GM18870 (cell line): ENCODE results near the gene VAC14.

ENCODE experiments used
- ATAC-seq: cut with Tn5 transposase; IDR thresholded peaks from one replicate; pipeline ENCODE4 v1.9.1; 2021; ENCODE audit warnings: moderate library complexity; ENCODE audit not compliant: unreplicated experiment

VAC14 gene

DNA sequence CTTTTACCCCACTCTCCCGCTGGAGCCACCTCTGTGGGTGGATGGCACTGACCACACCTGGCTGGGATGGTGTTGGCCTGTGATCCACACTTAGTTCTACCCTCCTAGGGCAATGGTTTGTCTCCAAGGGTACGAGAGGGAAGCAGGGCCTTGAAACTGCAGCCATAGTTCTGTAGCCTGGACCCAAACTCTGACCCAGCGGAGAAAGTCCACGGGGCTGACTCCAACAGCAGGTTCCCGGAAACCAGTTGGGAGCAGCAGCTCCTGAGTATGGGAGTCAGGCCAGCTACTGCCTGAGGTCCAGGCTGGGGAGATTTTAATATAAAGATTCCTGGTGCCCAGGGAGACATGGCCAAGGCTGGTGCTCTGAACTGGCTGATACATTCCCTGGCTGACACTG, 91.5 kb downstream of the VAC14 start:
- no peak for ATAC-seq

DNA sequence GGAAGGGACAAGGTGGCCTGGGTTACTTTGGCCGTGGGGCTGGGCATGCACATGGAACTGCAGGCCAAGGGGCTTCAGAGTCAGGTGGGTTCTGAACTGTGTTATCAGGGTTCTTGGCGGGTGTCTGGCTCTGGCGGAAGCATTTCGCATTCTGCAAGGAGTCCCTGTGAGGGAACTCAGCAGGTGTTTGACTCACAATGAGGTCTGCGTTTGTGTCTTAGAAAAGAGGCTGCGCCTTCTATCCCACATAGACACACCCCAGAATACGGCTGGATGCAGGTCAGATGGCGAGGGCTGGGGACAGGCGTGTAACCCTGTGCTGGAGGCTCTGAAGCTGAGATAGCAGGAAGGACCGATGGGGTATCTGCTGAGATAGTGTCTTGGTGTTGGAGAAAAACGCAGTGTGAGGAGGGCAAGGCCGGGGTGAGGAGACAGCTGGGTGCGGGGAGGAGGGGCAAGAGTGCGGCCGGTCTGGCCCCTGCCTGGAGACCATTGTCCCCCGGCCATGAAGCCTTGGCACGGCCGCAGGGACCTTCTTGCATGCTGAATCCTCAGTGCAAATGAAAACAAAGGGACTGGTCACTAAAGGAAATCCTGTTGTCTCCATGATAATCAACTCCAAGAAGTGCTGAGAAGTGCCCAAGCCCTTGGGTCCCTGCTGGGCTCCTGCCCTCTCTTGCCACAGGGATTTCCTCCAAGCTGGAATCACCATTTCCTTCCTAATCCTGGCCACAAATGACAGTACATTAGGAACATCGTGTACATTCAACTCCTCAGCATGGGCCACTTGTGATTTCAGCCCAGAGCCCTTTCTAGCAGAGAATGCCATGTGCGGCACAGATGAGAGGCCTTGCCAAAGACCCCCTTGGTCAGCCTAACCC, 92.4 kb downstream of the VAC14 start:
- no peak for ATAC-seq

DNA sequence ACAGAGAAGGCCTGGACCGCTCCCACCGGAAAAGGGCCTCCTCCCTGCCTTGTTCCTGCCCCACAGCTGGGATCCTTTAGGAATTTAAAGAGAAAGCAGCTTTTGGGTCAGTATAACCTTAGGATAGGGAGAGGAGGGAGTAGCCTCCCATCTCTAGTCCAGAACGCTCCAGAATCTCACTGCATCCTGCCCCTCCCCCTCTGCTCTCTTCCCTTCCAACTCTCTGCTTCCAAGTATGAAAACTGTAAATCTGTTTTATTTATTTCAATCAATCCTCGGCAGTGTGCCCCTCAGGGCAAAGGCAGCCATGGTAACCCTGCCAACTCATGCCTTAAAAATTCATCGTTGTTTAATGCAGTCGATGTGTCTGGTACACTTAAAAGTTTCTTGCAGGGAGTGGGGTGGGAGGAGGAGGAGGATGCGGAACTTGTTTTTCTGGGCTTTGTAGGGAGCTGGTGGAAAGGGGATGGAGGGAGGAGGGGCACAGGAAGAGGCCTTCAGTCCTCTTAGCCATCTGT, 94.0 kb downstream of the VAC14 start:
- no peak for ATAC-seq

DNA sequence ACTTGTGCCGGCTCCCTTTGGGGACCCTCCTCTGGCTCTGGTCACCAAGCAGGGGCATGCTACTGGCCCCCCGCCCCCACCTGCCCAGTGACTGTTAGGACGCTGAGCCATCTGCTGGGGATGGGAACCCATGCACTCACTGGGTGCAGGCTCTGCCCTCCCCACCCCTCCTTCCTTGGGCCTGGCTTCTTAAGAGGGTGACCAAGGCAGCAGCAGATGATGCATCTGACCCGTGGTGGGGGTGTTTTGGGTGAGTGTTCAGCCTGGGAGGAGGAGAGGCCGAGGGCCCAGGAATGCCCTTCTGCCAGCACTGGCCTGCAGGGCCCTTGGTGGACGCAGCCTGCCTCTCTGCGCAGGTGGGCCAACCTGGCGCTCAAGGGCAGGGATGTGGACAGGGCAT, 95.9 kb downstream of the VAC14 start:
- ATAC-seq = no peak

DNA sequence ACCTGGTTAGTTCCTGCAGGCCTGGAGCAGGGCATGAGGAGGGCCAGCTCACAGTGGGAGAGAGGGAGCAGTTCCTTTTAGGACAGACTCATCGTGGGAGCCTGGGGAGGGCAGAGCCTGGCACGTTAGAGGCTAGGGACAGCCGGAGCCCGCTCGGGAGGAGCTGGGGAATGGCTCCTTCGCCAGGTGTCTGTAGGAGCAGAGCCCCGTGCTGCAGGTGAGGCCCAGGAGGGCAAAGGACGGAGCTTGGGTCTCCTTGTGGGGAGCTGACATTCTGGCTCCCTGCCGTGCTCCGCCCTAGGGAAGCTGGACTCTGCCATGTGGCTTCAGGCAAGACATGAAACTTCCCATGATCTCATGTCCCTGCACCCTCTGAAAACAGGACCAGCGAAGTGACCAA, 96.4 kb downstream of the VAC14 start:
- ATAC-seq = no peak

DNA sequence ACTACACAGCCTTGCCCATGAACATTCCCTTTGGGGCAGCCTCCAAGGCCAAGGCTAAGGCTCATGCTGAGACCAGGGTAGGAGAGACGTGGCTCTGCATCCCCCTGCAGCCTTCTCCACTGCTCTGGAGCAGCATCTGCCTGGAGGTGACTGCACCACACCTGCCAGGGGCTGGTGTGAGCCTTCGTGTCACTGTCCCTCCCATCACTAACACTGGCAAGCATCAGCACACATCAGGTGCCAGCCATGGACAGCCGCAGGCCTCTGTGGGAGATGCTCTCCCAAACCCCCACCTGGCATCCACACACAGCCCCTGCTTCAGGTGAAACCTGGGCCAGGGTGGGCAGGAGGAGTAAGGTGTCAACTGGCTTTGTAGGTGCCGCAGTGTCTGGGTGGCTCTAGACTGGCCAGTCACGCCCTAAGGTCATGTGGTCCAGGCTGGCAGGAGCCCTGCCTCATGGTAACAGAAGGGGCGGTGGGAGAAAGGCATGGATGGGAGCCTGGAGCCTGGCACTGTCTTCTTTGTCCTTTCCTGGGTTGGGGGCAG, 97.0 kb downstream of the VAC14 start:
- no peak for ATAC-seq

DNA sequence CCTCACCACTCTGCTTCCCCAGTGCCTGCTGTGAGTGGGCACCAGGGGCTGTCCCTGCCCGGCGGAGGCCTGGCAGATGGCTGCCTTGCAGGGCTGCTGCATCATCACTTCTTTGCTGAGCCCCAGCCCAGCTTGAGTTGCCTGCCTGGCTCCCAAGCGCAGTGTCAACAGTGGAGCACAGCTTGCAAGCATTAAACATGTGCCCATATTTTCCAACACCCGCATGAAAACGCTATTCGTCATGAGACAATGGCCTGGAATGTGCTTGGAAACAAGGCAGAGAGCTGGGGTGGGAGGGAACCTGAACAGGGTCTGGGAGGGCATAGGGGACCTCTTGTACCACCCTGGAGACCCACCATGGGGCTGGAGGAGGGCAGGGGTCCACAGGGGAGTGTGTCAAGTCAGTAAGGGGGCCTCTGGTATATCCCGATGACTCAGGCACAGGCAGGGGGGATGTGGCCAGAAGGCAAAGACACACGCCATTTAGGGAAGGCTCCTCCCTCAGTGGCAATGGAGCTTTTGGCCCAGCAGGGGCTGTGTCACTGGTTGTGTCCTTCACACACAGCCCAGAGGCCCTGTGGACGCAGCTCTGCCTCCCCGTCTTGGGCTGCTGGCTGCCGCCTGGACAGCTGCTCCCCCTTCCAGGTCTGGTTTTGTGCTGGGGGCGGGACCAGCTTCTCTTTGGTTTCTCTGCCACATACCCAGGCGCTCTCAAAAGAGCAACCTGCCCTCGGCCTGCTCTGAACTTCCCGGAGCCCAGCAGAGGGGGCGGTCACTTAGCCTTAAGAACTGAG, 97.7 kb downstream of the VAC14 start:
- ATAC-seq = no peak

DNA sequence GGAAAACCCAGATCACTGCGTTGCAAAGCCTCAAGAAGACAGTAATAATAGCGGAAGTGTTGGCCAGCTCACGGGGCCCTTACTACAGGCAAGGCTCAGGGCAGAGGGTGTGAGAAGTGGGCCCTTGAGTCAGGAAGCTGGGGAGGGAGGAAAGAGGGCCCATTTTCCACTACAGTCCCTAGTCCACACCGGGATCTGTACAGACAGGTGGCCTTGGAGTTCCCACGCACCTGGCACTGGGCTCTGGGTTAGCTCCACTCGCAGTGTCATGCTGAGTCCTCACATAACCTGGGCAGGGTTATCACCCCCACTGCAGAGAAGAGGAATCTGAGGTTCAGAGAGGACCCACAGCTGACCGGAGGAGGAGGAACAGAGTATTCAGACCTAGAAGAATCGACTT, 98.3 kb downstream of the VAC14 start:
- no peak for ATAC-seq

DNA sequence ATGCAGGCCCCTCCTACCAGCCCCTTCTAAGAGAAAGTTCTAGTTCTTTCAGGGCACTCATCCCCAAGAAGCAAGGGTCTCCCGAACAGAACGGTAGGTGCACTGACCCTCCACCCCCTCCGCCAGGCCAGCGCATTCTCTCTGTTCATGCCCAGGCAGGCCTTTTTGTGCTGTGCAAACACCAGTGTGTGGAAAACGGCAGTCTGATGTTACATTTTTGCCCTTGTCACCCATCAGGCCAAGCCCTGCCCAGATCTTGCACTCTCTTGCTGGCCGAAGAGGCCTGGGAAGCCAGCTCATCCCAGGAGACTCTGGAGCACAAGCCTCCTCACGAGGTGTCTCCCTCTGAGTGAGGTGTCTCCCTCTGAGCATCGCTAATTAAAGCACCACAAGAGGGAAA, 99.0 kb downstream of the VAC14 start:
- no peak for ATAC-seq

DNA sequence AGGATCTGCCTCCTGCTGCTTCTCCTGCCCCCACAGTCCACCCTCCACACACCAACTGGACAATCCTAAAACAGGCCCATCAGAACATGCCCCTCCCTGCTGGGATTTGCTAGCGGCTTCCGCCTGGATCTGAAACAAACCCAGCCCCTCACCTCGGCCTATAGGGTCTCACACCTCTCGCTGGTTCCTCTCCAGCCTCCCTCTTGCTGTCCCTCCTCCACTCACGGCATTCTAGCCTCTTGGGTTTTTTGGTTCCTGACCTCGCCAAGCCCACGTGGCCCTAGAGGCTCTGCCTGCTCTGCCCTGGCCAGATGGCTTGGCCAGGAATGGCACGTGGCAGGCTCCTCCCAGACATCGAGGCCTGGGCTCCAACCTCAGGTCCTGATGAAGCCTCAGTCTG, 99.4 kb downstream of the VAC14 start:
- ATAC-seq = no peak

DNA sequence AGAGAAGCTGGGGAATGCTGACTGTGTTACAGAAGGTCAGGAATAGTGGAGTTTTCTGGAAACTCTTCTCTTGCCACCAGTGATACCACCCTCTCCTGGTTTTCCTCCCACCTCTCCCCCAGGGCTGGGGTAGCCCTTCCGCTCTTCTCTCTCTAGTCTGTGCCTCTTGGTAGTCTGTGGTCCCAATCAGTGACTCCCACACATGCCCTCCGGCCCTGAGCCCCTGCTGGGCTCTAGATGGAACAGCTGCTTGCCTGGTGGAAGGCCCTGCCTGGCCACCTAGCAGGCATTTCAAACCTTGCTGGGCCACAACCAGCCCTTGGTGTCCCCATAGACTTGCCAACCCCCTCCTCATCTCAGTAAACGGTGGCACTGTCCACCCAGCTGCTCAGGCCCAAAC, 99.9 kb downstream of the VAC14 start:
- ATAC-seq = no peak

DNA sequence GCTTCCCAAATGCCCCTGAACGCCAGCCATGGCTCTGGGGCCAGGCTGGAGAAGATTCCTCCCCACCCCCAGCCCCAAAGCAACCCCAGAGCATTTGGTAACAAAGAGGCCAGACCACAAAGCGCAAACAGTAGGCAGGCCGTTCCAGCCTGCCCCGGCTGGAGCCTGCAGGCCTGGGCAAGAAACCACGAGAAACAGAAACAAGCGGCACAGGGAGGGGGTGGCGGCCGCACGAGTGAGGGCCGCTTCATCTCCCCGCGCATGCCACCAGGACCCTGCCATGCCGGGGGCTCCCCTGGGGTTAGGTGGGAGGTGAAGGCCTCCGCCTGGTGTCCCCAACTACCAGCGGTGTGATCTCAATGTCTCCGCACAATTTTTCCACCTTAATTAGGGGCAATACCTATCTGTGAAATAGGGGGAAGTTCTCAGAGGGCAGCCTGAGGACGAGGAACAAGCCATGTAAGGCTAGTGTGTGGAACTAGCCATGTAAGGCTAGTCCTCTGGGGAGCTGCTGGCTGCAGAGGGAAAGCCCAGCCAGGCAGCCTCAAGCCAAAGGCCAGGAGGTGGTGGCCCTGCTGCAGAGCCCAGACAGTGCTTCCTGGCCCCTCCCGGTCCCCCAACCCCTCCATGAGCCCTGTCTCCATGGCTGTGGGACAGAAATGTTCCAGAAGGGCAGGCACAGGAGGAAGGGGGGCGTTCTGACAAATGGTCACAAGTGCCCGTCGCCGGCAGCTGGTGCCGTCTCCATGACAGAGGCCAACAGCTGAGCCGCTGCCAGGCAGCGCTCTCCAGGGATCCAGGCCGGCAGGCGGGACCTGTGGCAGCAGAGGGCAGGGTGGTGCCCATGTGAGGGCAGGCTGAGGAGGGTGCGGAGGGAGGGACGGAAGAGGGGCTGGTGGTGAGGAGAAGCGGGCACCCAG, 100.6 kb downstream of the VAC14 start:
- no peak for ATAC-seq

DNA sequence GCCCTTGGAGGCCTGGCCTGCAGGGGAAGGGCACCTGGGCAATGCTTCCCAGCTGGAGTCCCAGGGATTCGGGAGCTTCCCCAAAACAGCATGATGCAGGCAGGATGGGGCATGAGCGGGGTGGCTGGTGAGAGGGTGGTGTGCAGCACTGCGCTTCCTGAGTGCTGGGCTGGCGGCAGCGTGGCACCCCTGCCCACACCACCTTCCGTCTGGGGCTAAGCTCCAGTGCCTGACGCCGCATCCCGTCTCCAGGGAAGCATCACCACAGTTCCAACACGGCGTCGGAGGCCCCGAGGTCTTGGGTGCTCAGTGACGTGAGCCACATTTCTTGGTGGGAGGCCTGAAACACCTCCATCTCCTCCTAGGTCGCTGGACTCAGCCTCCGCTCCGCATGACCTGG, 101.3 kb downstream of the VAC14 start:
- ATAC-seq = no peak

DNA sequence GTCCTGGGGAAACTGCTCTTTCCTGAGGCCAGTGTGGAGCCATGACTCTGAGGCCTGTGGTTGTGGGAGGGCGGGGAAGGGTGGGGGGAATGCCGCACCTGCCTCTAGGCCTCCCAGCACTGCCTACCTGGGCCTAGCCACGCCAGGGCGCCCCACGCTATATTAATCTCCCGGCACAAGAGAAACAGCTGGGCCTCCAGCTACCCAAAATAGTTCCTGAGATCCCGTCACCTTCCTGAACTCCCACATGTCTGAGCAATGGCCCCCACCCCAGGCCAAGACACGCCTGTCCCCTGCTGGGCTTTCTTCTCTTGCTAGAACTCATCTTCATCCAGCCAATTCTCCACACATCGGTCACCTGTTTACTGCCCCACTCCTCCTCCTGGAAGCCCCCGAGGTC, 102.1 kb downstream of the VAC14 start:
- ATAC-seq = no peak

DNA sequence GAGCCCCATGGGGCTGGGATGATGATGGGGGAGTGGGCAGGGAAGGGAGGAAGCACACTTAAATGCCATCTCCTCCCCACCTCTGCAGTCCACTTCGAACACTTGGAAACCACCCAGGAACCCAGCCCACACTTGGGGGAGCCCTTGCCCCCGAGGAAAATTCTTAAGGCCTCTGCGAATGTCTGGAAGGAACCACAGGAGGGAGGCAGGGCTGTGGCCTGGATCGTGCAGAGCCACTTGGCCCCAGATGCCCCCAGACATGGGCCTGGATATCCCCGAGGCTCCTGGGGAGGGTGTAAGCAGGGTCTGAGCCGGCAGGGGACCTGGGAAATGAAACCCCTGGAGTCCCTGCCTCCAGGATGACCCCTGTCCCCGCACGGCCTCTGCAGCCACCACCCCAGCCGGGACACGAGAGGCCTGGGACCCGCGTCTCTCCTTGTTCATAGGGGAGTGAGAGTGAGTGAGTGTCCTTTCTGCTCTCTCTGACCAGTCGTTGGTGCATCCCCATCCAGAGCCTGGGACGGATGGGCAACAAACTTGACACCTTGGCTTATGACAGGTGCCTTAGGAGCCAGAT, 103.3 kb downstream of the VAC14 start:
- ATAC-seq = no peak

DNA sequence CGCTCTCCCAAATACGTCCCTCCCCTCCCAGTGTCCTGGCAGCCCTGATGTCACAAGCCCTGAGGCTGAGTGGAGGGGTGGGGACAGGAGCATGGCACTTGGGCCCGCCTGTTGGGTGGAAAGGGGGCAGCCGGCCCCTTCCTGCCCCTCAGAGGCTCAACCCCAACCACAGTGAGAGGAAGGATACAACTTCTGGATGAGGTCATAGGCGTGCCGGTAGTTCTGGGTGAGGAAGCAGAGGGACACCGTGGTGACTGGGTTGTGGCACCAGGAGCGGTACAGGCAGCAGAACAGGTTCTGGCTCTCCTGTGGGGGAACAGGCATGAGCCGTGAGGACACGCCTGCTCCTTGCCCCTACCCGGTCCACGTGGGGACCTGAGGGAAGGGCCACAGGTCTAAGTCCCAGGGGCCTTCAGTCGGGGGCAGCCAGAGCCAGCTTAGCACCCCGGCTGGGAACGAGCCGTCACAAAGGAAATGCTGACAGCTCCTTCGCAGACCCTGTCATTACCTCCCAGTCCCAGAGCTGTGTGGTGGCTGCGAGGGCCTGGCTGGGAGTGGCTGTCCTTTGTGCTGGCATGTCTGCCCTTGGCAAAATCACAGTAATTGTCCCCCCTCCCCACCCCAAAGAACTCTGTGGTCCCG, 103.9 kb downstream of the VAC14 start:
- no peak for ATAC-seq

DNA sequence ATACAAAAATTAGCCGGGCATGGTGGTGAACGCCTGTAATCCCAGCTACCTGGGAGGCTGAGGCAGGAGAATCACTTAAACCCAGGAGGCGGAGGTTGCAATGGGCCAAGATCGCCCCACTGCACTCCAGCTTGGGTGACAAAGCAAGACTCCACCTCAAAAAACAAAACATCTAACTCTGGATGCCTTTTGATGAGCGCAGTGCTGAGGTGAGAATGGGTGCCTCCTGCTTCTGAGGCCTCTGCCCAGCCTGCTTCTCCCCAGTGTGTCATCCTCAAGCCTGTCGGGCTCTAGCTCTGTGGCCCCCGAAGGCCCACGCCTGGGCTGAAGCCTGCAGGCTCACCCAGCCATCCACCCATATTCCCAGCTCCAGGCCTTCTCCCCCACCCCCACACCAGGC, 104.6 kb downstream of the VAC14 start:
- no peak for ATAC-seq

DNA sequence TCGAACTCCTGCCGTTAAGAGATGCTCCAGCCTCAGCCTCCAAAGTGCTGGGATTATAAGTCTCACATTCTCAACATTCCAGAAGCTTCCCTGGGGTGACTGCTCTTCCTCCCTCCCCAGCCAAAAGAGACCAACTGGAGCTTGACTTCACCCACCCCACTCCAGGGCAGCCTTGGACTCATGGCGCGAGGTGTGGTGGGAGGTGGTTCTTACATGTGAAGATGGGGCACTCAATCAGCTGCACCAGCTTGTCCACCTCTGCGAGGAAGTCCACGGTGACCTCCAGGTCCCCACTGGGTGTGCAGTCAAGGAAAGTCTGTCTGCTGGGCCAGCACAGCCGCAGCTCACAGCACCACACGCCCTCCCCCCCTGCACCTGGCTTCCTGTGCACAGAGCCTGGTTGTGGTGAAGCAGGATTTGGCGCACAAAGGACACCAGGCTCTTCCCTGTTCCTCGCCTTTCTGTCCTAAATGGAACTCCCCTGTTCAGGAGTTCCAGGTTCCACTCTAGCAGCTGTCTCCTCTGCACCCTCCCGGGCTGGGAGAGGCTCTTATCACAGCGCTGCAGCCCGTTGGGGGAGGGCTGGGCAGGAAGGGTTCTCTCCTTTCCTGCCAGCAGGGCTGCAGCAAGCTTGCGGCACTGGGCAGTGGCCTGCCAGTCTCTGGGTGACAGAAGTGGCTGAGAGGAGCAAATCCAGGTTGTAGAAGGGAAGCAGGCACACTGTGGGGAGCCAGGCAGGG, 105.5 kb downstream of the VAC14 start:
- ATAC-seq = no peak

DNA sequence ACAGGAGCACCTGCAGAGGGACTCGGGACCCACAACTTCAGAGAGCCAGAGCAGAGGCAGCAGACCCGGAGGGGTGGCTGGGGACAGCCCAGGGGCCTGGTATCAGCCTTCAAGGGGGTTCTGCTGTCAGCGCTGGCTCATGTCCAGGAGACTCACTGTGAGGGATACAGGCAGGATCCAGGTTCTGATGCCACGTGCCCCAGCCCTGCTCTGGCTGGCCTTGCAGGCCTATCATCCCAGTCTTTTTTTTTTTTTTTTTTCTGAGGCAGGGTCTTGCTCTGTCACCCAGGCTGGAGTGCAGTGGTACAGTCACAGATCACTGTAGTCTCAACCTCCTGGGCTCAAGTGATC, 106.1 kb downstream of the VAC14 start:
- no peak for ATAC-seq
